GM12873 (cell line): ENCODE data around the gene VPS37C.

Source experiments
- CTCF ChIP-seq: IDR thresholded peaks from 2 replicates; pipeline ENCODE4 v1.5.1; 2012; ENCODE audit warnings: low read depth, mild to moderate bottlenecking, moderate library complexity, low read length, control low read depth; ENCODE audit not compliant: insufficient read depth; ENCODE audit errors: missing control alignments

VPS37C gene

DNA sequence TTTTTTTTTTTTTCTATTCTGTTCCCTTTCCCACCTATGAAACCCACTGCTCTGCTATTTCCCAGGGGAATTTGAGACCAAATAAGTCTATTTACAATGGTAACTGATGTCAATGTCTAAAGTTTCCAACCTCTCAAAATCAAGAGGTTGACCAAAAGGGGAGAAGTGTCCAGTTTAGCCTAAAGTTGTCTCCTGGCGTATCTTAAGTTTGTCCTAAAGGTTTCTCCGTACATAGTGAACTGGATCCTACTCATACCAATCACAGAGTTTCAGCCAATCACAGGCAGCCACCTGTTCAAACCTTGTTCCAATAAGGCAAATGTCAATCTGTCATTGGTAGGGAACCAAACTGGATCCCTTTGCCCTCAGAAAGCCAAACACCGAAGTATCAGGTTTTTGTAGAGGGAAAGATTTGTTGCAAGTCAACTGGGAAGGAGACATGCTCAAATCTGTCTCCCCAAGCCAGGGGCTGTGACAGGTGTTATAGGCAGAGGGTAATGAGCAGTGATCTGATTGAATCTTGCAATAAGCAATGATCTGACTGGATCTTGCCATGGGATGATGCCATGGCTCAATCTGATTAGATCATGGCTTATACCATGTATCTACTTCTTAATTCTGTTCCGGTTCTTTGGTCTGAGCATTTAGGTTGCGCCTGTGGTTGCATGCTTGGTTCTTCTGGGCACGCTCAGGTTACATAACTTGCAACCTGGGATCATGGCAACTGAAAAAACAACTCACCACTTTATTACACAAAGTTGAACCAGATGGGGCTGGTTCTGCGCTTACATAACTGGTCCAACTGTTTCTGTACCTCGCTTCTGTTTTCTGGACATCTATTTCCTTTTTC, 1.1 kb upstream of the VPS37C start:
- TF ChIP-seq CTCF: no peak

- no peak for TF ChIP-seq CTCF
Measured at GRCh38 chr11:61160487-61161189, 588 bp downstream of the VPS37C start.

DNA sequence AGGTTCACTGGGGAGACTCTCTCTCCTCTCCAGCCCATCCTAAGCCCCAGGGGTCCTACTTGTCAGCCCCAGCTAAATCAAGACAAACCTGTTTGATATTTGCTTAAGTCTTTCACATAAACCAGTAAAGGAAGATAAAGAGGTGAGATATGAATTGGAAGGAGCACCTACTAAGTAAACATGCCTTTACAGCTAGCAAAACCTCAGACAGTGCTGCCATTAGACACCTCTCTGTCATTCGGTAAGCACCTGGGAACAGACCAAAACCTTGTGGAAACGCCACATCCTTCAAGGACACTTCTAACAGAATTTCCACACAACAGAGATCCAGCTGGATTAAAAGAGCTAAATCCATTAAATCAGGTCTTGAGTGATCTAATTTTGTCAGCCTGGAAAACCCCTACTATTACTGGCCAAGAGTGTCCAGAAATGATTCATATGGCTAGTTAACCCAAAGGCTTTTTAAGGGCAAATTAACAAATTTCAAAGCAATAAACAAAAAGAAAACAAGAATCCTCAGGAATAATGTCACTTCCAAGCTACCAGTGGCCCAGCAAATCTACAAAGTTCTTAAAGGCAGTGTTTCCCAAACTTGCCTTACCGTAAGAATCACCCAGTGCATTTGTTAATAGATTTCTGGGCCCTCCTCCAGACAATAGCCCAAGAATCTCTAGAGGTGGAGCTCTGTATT, 2.4 kb downstream of the VPS37C start:
- TF ChIP-seq CTCF: no peak

GRCh38 chr11:61157743-61158142, 3.5 kb downstream of the VPS37C start:
- no peak for TF ChIP-seq CTCF

GRCh38 chr11:61155741-61156140, 5.5 kb downstream of the VPS37C start:
- TF ChIP-seq CTCF: no peak

GRCh38 chr11:61155312-61155711, 5.9 kb downstream of the VPS37C start:
- no peak for TF ChIP-seq CTCF

DNA sequence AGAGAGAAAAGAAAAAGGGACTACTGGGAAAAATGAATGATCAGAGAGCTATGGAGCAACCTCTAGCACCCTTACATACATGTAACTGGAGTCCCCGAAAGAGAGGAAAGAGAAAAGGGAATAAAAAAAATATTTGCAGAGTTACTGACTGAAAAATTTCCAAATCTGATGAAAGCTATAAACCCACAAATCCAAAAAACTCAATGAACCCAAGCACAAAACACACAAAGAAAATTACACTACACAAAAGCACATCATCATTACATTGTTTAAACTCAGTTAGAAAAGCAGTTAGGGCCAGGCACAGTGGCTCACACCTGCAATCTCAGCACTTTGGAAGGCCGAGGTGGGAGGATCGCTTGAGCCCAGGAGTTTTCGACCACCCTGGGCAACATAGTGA, 6.7 kb downstream of the VPS37C start:
- no peak for TF ChIP-seq CTCF
